ENCODE measurements around the gene ASAH2B.

Gene ASAH2B

GRCh38 chr10:50798297-50798696 lies 58.6 kb downstream of the ASAH2B start:
- DNase-seq (ENCODE audit: low read depth): no peak

- no peak for DNase-seq (ENCODE audit: low read depth)
Observed at GRCh38 chr10:50799595-50799994, 59.9 kb downstream of the ASAH2B start.

GRCh38 chr10:50805981-50806622 lies 66.4 kb downstream of the ASAH2B start:
- DNase-seq (ENCODE audit: low read depth): no peak

- DNase-seq (ENCODE audit: low read depth): peak; percentile 52
Observed at GRCh38 chr10:50807851-50808776, 68.4 kb downstream of the ASAH2B start.
